HG03159 (cell line): ENCODE results near the gene MICOS13.
"Not testable (repeated sequence)": the region's sequence is repeated elsewhere in the genome, so short reads cannot be mapped to it uniquely, and the experiment has no call there.

Experiments used
- ATAC-seq: cut with Tn5 transposase; IDR thresholded peaks from one replicate; pipeline ENCODE4 v1.9.1; 2021; ENCODE audit warnings: mild to moderate bottlenecking, moderate library complexity; ENCODE audit not compliant: unreplicated experiment

MICOS13 gene

GRCh38 chr19:5702053-5702410 lies 21.7 kb upstream of the MICOS13 start:
- ATAC-seq: not testable (repeated sequence)

DNA sequence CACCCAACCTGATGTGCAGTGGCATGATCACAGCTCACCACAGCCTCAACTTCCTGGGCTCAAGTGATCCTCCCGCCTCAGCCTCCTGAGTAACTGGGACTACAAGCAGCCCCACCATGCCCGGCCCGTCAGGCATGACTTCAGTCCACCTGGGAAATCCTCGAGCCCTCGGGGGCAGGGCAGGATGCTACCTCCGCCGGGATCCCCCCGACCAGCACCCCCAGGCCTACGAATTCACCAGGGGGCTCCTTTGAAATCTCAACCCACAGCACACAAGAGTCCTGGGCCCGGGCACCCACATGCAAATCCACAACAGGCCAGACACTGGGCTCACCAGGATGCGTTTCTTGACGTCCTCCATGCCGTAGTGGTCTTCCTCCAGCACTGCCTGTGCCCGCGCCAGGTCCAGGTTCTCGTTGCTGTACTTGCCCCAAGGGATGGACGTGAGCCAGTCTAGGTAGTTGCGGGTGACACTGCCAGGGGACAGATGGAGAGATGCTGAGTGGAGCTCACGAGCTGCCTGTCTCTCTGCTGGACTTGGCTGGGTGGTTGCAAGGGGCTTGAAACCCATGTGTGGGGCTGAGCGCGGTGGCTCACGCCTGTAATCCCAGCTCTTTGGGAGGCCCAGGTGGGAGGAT lies 20.3 kb upstream of the MICOS13 start:
- ATAC-seq: no peak

DNA sequence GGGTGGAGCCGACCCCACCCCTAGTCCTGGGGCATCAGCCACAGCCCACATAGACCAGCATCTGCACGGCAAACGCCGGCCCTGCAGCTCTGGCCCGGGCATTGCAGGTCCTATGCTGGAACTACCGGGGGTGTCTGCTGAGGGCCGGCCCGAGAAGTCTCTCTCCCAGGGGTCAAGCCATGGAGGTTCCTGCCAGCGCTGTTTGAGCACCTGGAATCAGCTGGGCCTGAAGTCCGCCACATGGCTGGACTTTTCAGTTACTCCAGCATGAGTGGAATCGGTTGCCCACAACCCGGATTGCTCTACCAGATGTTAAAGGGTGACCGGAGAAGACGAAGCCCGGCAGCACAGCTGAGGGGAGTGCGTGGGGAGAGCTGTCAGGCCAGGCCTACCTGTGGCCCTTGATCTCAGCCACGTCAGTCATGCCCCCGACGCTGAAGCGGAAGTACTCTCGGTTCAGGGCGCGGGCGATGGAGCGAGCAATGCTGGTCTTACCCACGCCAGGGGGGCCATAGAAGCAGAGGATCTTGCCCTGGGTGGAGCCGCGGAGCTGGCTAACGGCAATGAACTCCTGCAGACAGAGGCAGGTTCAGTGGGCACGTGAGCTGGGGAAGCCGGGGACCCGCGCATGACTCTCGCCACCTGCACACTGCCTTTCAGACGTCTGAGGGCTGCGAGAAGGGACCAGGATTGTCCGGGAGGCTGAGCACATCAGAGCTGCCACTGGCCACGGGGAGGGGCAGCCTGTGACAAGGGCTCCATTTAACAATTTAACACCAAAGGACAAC lies 18.5 kb upstream of the MICOS13 start:
- no peak for ATAC-seq

GRCh38 chr19:5697890-5698634 lies 17.7 kb upstream of the MICOS13 start:
- ATAC-seq: no peak

GRCh38 chr19:5697022-5697889 lies 16.9 kb upstream of the MICOS13 start:
- no peak for ATAC-seq

DNA sequence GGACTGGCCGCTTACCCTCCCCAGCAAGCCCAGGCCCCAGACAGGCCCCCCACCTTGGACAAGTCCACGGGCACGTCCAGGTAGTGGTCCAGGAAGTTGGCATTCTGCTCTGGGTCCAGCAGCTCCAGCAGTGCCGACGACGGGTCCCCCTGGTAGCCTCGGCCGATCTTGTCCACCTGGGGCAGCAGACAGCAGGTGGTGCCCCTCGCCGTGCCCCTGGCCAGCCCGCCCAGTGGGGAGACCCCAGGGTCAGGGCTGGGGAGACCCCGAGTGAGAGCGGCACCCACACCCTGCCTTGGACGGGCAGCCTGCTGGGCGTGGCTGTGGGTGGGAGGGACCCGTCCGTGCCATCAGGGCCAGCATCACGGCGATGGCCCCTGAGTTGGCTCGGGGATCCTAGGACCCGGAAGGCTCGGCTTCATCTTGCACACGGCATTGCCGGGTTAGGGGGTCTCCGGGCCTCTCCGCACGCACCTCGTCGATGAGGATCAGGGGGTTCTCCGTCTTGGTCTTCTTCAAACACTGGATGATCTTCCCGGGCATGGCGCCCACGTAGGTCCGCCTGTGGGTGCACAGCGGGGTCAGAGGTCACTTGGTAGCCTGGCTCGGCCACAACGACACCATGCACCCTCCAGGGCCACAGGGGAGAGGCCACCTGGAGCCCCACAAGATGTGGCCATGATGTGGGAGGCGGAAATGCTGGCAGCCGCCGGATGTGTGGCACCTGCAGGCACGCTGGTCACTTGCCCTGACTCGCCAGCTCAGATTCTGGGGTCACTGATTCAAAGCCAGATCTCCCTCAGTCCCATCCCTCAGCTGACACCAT lies 16.1 kb upstream of the MICOS13 start:
- ATAC-seq: no peak

GRCh38 chr19:5695649-5696195 lies 15.4 kb upstream of the MICOS13 start:
- no peak for ATAC-seq

DNA sequence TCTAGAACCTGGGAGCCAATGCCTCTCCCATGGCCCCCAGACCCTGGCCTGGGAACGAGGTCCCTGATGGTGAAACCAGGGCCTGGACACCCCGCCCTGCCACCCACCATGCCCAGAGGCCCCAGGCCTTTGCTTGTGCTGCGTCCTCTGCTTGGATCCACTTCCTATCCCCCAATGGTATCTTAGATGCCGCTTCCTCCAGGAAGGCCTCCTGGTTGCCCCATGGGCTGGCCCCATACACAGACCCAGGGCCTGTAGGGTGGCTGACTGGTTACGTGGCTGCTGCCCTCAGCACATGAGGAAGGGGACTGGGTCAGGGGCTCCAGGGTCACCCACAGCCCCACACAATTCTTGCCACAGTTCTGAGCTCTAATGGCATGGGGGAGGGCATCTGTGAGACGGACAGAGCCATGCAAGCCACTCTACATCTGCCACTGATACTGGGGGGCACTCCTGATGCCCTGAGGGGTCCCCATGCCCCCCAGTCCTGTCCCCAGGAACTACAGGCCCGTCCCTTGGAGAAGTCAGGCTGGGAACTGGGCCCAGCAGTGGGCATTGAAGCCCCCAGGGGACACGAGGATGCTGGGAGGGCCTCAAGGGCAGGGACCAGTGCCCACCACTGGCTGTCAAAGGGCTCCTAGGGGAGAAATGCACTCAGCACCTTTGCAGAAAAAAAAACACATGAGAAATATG lies 14.8 kb upstream of the MICOS13 start:
- ATAC-seq: no peak

DNA sequence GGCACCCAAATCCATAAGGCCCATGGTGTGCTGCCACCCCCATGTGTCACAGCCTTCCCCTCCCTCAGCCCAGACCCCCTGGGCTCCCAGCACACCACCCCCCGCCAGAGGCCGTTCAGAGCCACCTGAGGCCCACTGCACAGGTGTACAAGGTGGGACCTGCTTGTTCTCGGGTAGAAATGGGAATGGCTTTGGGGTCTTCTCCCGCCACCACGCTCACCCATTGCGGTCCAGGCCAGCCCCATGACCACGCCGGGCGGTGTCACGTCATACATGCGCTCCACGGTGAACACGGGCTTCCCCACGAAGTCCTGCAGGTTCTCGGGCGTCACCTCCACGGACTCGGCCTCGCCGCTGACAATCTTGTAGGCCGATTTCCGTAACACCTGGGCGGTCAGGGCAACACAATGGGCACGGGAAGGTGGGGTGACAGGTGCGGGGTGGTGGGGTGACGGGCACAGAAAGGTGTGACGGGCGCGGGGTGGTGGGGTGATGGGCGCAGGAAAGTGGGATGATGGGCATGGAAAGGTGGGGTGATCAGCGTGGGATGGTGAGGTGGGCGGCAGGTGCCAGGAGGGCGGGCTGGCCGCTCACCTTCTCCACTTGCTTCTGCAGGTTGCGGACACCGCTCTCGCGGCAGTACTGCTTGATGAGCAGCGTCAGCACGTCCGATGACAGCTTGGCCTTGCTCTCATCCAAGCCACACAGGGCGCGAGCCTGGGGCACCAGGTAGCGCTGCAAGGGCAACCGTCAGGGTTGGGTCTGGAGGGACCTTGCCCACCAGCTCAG lies 14.0 kb upstream of the MICOS13 start:
- ATAC-seq: no peak

GRCh38 chr19:5693195-5694166 lies 13.2 kb upstream of the MICOS13 start:
- no peak for ATAC-seq

DNA sequence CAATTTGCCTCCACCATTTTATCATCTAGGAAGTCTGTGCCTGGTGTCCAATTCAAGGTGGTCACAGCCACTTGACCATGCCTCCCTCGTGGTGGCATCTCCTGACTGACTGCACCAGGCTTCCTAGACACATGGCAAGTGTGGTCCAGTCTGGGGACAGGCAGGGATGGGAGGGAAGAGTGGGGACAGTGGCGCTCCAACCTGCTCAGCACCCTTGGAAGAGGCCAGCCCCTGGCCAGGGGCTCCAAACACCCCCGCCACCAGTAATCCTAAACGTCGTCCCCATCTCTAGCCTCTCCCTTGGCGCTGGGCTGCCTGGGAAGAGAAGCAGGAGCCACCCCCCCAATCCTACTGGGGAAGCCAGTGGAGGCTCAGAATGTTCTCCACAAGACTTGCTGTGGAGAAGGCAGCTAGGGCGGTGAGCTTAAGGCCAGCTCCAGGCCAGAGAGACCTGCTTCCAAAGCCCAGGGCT lies 12.4 kb upstream of the MICOS13 start:
- ATAC-seq: no peak

DNA sequence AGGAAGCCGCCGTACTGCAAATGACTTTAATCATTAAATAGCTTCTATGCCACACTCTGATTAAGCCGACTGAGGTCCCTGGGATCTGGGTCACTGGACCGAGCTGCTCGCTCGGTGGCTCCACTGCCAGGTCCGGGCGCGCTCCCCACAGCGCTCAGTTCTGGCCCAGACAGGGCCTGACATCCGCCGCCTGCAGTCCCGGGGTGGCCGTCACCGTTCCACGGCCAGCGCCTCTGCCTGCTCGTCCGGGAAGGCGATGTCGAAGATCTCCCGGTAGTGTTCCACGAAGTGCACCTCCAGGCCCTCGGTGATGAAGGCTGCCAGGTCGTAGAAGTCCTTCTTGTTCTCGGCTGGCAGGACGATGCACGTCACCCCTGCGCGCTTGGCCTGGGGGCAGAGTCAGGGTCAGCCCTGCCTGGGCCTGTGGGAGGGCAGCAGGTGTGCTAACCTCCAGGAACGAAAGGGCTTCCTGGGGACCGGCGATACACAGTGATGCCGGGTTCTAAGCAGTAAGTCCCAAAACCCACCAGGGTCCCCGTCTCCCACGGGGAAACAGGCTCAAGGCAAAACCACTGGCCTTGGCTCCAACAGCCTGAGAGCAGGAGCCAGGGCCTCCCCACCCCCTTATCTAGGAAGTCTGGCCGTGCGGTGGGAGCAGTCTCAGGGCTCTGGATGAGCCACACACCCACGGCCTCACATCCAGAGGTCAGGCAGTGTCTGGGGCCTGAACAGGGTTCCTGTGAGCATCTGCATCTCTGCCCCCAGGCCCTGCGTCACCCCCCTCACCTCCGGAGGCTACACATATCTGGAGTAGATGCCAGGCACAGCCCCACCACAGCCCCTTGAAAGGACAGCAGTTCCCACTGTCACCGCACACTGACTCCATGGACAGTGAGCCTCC lies 11.8 kb upstream of the MICOS13 start:
- ATAC-seq: no peak

DNA sequence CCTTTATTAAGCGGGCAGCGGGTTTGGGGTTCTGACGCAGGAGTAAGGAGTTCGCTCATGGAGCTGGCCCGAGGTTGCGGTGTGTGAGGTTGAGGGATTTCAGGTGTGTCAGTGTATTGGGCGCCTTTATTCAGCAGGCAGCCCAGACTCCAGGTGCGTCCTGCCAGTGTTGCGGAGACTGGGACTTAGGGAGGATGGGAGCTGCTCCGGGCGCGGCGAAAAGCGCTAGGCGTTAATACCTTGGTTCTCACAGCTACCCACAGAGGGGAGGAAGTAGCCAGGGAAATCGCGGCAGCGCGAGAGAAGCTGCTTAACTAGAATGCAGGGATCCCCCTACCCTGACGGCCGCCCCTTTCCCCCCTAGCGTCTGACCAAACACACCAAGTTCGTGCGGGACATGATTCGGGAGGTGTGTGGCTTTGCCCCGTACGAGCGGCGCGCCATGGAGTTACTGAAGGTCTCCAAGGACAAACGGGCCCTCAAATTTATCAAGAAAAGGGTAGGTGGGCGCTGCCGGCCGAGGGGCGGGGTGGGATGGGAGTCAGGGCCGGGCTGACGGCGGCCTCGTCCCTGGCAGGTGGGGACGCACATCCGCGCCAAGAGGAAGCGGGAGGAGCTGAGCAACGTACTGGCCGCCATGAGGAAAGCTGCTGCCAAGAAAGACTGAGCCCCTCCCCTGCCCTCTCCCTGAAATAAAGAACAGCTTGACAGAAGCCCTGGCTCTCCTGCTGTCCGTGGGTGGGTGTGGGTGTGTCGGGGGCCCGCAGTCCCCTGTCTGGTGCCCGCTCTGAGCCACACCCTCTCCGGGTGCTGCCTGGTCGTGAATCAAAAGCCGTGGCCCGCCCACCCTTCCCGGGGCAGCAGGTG lies 10.9 kb upstream of the MICOS13 start:
- ATAC-seq: no peak

DNA sequence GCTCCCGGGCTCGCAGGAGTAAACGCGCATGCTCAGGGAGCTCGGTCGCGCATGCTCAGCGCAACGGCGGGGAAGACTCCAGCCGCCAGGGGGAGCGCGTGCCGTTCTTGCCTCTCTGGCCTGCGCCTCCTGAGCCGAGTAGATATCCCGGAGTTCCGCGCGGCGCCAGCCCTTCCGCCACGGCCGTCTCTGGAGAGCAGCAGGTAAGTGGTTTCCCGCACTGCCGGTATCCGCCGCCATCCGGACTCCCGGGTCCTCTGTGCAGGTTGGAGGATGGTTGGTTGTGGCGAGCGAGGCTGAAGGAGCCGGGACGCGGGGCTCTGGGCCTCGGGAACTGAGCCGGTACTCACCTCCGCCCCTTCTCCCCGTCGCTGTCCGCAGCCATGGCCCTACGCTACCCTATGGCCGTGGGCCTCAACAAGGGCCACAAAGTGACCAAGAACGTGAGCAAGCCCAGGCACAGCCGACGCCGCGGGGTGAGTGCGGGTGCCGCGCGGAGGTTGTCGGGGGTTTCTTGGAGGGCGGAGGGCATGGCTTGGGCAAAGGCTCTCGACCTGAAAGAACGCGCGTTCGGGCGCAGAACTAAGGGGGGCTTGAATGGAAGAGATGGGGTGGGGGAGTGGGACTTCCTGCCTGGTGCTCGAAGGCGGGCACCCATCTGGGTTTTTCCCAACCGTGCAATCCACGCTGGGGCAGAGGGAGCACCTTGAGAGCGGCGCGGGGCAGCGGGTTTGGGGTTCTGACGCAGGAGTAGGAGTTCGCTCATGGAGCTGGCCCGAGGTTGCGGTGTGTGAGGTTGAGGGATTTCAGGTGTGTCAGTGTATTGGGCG lies 10.0 kb upstream of the MICOS13 start, which contains the start of gene RPL36:
Gene RPL36, plus strand, starts transcription at position 171 of the 830 bp plus-strand sequence. Its CDS starts 213 bp downstream, at position 384.
- ATAC-seq: peak; percentile 36
